Loucy (cell line): Measurements from ENCODE around the gene APMAP.

ENCODE experiments used
- EZH2phosphoT487 ChIP-seq: fragments of 200-600 bp; IDR thresholded peaks from 2 replicates; pipeline ENCODE4 v1.6.1; 2018; ENCODE audit warnings: antibody characterized with exemption, mild to moderate bottlenecking, moderate library complexity, borderline replicate concordance
- TF ChIP-seq, protein P1 (sequence below): fragments of 200-600 bp; sonication (generic); conservative IDR thresholded peaks from 2 replicates; pipeline ENCODE4 v1.5.1; 2014; ENCODE audit warnings: mild to moderate bottlenecking, antibody characterized with exemption, low read length

DNA sequence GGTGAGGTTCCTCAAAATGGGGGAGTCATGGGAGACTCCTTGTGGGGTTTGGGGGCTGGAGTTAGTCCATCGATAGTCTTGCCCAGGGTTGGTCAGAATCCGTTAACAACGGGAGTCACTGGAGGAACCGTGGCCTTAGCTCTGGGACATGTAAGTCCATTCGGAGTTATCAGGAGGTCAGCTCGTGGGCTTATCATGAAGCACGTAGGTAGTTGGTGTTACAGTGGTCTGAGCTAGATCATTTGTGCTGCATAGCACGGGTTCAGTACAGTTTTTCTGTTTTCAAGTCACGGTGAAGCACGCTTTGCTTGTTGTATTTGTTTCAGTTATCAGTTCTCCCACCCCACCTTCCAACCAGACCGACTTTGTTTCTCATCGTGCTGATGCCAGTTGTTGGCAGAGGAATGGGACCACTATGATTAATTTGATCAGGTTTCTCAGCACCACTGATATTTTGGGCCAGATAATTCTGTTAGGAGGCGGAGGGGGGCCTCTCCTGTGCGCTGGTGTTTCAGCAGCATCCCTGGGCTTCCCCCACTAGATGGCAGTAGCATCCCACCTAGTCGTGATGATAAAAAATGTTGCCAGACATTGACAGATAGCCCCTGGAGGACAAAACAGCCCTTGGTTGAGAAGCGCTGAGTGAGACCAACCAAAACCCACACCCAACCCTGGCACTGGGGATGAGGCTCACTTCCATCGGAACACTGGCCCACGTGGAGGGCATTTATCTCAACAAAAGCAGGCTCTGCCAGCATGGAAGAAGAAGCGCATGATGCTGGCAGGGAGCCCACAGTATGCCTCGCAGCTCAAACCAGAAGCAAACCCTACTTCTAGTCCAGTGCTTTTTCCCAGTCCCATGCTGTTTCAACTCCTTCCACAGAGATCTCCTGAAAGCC lies 2.2 kb upstream of the APMAP start:
- TF ChIP-seq, protein P1, sequence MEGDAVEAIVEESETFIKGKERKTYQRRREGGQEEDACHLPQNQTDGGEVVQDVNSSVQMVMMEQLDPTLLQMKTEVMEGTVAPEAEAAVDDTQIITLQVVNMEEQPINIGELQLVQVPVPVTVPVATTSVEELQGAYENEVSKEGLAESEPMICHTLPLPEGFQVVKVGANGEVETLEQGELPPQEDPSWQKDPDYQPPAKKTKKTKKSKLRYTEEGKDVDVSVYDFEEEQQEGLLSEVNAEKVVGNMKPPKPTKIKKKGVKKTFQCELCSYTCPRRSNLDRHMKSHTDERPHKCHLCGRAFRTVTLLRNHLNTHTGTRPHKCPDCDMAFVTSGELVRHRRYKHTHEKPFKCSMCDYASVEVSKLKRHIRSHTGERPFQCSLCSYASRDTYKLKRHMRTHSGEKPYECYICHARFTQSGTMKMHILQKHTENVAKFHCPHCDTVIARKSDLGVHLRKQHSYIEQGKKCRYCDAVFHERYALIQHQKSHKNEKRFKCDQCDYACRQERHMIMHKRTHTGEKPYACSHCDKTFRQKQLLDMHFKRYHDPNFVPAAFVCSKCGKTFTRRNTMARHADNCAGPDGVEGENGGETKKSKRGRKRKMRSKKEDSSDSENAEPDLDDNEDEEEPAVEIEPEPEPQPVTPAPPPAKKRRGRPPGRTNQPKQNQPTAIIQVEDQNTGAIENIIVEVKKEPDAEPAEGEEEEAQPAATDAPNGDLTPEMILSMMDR = peak; percentile 94
- no peak for TF ChIP-seq EZH2phosphoT487
